WI38 (cell line): Measurements from ENCODE around the gene PRR35.
A peak's percentile ranks its signal among the peaks of the same experiment; 100 is the strongest.

Experiments used
- H3K4me3 ChIP-seq: 2 replicates; pipeline ENCODE4 v1.5.1; 2011; ENCODE audit warnings: low read depth, mild to moderate bottlenecking, control low read depth, low read length
- TF ChIP-seq, protein P1 (sequence below): IDR thresholded peaks from 2 replicates; pipeline ENCODE4 v1.5.1; 2012; ENCODE audit warnings: low read depth, mild to moderate bottlenecking, control low read depth, low read length

The PRR35 gene

DNA sequence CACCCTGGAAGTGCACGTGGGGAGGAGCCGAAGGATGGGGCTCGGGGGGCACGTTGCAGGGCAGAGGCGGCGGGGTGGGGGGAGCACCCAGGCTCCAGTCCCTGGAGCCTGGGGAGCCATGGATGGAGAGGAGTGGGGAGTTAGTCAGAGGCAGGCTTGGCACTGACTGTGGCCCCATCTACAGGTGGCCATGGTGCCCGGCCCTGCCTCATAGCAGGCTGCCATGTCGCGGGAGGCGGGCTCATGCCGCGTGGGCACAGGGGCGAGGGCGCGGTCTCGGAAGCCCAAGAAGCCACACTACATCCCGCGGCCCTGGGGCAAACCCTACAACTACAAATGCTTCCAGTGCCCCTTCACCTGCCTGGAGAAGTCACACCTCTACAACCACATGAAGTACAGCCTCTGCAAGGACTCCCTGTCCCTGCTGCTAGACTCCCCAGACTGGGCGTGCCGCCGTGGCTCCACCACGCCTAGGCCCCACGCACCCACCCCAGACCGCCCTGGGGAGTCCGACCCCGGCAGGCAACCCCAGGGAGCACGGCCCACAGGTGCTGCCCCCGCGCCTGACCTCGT lies 3.0 kb downstream of the PRR35 start:
- H3K4me3 ChIP-seq: no peak overlapping the region
- TF ChIP-seq, protein P1, sequence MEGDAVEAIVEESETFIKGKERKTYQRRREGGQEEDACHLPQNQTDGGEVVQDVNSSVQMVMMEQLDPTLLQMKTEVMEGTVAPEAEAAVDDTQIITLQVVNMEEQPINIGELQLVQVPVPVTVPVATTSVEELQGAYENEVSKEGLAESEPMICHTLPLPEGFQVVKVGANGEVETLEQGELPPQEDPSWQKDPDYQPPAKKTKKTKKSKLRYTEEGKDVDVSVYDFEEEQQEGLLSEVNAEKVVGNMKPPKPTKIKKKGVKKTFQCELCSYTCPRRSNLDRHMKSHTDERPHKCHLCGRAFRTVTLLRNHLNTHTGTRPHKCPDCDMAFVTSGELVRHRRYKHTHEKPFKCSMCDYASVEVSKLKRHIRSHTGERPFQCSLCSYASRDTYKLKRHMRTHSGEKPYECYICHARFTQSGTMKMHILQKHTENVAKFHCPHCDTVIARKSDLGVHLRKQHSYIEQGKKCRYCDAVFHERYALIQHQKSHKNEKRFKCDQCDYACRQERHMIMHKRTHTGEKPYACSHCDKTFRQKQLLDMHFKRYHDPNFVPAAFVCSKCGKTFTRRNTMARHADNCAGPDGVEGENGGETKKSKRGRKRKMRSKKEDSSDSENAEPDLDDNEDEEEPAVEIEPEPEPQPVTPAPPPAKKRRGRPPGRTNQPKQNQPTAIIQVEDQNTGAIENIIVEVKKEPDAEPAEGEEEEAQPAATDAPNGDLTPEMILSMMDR: no peak

DNA sequence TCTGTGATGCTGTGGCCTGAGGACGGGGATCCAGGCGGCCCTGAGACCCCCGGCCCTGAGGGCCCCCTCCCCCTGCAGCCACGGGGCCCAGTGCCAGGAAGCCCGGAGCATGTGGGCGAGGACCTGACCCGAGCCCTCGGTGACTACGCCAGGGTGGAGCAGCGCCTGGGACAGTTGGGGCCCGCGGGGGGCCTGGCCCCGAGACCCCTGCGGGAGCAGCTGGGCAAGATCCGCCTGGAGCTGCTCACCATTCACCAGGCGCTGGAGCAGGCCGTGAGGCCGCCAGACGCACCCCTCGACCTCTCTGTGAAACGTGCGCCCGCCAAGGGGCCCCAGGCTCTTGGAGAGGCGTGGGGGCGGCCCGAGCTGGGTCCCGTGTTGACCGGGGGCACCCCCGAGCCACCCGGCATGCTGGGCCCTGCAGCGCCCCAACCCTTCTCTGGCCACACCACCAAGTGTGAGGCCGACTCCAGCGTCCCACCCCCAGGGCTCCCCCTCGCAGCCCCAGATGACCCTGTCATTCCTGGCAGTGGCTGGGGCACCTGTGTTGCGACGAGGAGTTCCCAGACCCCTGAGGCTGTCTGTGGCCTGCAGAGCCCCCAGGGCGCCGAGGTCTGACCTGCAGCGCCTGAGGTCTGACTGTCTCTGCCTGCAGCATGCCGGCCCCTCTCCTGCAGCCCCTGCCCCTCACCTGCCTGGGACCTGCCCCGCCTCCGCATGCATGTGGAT lies 4.7 kb downstream of the PRR35 start:
- no peak overlapping the region for H3K4me3 ChIP-seq
- TF ChIP-seq, protein P1: no peak

DNA sequence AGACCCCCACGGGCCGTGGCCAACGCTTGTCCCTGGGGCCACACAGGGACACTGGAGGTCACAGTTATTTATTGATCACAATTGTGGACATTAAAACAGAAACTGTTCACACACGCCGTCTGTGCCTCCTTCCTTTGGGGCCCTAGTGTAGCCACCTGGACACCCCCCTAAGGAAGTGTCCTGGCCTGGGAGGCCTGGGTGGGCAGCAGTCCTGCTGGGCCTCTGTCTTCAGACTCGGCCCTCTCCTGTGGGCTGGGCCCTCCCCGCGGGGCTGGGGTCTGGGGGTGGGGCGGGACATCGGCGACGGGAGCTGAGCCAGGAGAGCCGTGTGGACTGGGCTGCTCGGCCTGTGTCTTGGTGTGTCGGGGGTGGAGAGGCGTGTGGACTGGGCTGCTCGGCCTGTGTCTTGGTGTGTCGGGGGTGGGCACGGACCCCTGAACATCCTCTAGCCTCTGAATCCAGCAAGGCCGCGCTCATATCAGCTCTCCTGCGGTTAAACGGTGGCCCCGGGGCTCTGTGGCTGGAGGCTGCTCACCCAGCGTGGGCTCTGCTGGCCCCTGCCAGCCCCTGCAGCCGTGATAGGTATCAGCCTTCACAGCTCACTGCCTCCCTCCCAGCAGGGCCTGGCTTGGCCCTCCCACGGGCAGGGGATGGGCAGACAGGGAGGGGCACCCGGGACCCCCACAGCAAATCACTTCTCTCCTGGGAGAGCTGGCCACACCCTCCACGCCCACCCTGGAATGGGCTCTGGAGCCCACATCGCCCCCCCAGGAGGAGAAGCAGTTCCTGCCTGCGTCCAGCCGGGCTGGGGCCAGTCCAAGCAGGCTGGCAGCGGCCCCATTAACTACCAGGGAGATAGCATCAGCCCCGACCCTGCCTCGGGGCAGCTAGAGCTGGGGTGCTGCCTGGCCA lies 5.5 kb downstream of the PRR35 start:
- no peak overlapping the region for H3K4me3 ChIP-seq
- TF ChIP-seq, protein P1: no peak

DNA sequence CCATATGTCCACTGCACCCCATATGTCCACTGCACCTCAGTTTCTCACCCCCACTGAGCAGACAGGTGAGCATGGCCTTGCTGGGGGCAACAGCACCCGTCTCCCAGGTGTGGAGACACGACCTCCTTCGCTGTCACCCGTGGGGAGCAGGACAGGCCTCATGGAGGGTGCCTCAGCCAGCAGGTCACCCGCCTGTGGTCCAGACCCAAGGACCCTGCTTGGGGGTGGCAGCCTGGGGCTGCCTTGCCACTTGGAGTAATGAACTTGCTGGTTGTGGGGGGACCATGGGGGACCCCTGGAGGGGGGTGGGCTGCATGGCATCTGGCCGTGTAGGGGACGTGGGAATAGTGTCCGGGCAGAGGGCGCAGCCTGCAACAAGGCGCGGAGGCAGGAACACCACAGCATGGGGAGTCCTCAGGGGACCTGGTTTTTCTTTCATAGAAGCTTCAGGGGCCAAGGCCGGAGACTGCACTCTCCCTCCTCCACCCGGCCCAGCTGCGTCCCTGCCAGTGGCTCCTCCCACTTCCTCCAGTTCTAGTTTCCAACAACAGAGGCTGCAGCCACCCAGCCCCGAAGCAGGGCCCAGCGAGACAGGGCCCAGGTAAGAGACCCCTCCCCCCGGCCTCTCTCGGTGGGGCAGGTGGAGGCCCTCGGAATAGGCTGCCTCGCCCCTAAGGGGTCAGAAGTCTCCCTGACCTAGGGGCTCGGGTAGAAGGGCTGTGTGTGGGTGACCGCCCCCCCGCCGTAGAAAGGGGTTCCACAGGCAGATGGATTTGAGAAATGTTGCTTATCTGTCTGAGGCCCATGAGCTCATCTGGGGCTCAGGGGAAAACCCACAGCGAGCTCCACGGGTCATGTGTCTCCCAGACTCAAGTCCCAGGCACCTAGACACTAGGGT lies 6.5 kb downstream of the PRR35 start, which contains the start of gene NHLRC4:
Gene NHLRC4 (plus strand): TSS at position 531 of the 898 bp plus-strand sequence. CDS start 1,043 bp downstream, outside the sequence.
- H3K4me3 ChIP-seq: peak within 1 kb of the TSS; percentile 18; the same call in 1 of the 2 replicates
- TF ChIP-seq, protein P1: no peak

DNA sequence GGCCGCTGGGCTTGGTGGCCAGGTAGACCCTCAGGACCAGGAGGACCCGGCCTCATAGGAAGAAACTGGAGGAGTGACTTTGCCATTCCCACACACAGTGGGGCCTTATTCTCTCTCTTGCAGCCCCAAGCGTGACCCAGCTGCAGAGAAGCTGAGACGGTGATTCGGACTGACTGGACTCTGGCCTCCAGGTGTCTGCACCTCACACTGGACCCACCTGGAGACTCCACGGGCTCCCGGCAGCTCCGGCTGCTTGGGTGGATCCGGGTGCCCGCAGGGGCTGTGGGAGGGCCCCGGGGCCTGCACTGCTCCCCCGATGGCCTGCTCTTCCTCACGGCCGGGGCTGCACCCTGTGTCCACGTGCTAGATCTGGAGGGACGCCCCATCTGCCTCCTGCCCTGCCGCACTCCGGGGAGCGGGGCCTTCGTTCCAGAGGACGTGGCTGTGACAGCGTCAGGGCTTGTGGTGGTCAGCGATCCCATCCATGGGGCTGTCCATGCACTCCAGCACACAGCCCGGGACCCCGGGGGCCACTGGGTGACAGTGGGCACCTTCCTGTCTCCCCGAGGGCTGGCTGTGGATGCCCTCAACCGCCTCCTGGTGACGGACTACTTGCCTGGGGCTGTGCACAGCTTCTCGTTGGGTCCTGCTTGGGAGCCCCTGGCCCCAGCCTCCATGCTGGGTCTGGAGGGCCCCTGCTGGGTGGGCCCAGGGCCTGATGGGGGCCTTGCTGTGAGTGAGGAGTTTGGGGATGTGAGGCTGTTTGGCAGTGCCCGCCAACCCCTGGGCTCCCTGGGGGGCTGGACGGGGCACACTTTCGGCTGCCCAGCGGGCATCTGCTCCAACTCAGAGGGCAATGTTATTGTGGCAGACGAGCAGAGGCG lies 7.4 kb downstream of the PRR35 start:
- H3K4me3 ChIP-seq: no peak overlapping the region
- TF ChIP-seq, protein P1: no peak
